GM12878 (cell line): ENCODE data around the gene PGLYRP3. TPM values are rescaled to one million over a fixed set of nuclear protein-coding genes. Genes with fewer than 3 reads are reported as not detected.
A peak's percentile ranks its signal among the peaks of the same experiment; 100 is the strongest.

Experiments
- ATAC-seq: fragments of 200-7000 bp; cut with Tn5 transposase; 3 replicates; pipeline ENCODE4 v1.9.1; 2020; ENCODE audit warnings: mild to moderate bottlenecking, moderate library complexity
- BruUV-seq: library from RNA; stranded (reverse); fragments of 400-500 nt; replicated peaks from 2 replicates; lab custom pipeline; 2021; lab: Mats Ljungman, UMichigan
- CTCF ChIA-PET: fragments of 300-600 bp; sonication (Branson Sonifier 250); formaldehyde crosslinking; extraction: SDS; loops from one replicate; lab custom pipeline; 2021; ENCODE audit warnings: inconsistent platforms; lab: Yijun Ruan, JAX
- POLR2A ChIA-PET: fragments of 350-600 bp; formaldehyde crosslinking; extraction: SDS; loops from one replicate; lab custom pipeline; 2021; ENCODE audit warnings: inconsistent platforms; lab: Charles Lee
- RAD21 ChIA-PET: fragments of 300-600 bp; sonication (Branson Sonifier 250); formaldehyde crosslinking; loops from one replicate; lab custom pipeline; 2023; ENCODE audit warnings: antibody characterized with exemption; ENCODE audit not compliant: unreplicated experiment; lab: Charles Lee
- SMC1A ChIA-PET: fragments of 300-600 bp; sonication (Branson Sonifier 250); formaldehyde crosslinking; loops from one replicate; lab custom pipeline; 2023; ENCODE audit not compliant: unreplicated experiment, uncharacterized antibody; lab: Charles Lee
- DNase-seq: peaks from one replicate; pipeline ENCODE4 v3.0.0-alpha.2; 2011; ENCODE audit warnings: low read depth, low spot score
- FAIRE-seq: peaks from 3 replicates; lab custom pipeline; 2011; peaks lifted over from hg19 to GRCh38; lab: Jason Lieb, UNC
- H2AFZ ChIP-seq: 2 replicates; pipeline ENCODE4 v1.6.0; 2011; ENCODE audit warnings: low read depth, low read length, control low read depth; ENCODE audit not compliant: control insufficient read depth
- H3K27ac ChIP-seq: 2 replicates; pipeline ENCODE4 v1.5.1; 2011; ENCODE audit warnings: control low read depth; ENCODE audit not compliant: control insufficient read depth, insufficient read depth
- H3K27me3 ChIP-seq, 2 experiments: replicated peaks in 1 of 2; 2 replicates each; pipeline versions ENCODE4 v1.6.0 to v1.6.1; 2011; ENCODE audit warnings: low read length in 1 of 2; ENCODE audit not compliant: control insufficient read depth in 2 of 2, insufficient read depth in 2 of 2
- H3K36me3 ChIP-seq, 2 experiments: 2 replicates each; pipeline ENCODE4 v1.5.1; 2011; ENCODE audit warnings: low read length in 1 of 2; ENCODE audit not compliant: control insufficient read depth in 2 of 2, insufficient read depth in 2 of 2
- H3K4me1 ChIP-seq: 2 replicates; pipeline ENCODE4 v1.6.1; 2011; ENCODE audit warnings: mild to moderate bottlenecking, low read length, moderate library complexity, mixed read lengths; ENCODE audit not compliant: control insufficient read depth, insufficient read depth
- H3K4me2 ChIP-seq: 2 replicates; pipeline ENCODE4 v1.6.0; 2011; ENCODE audit warnings: control low read depth; ENCODE audit not compliant: control insufficient read depth, insufficient read depth
- H3K4me3 ChIP-seq: fragments of 200-600 bp; sonication (generic); 2 replicates; pipeline ENCODE4 v1.5.1; 2016
- H3K79me2 ChIP-seq: 2 replicates; pipeline ENCODE4 v1.6.0; 2011; ENCODE audit warnings: low read length; ENCODE audit not compliant: control insufficient read depth, insufficient read depth
- H3K9ac ChIP-seq: 2 replicates; pipeline ENCODE4 v1.8.0; 2011; ENCODE audit warnings: low read length, control low read depth, mixed read lengths; ENCODE audit not compliant: control insufficient read depth, insufficient read depth
- H3K9me3 ChIP-seq: replicated peaks from 3 replicates; pipeline ENCODE4 v1.5.1; 2011; ENCODE audit warnings: mild to moderate bottlenecking, low read length; ENCODE audit not compliant: control insufficient read depth, insufficient read depth
- H4K20me1 ChIP-seq: 2 replicates; pipeline ENCODE4 v1.6.0; 2011; ENCODE audit not compliant: control insufficient read depth, insufficient read depth
- NR2F1 ChIP-seq: fragments of 450-650 bp; conservative IDR thresholded peaks from 2 replicates; pipeline ENCODE4 v1.6.1; 2017; ENCODE audit warnings: mild to moderate bottlenecking
- POLR2AphosphoS2 ChIP-seq: IDR thresholded peaks from 2 replicates; pipeline ENCODE4 v1.6.1; 2011; ENCODE audit warnings: low read depth, mild to moderate bottlenecking, low read length, improper control_type of control experiment, moderate library complexity
- WGBS: methylation state at CpG from one replicate; pipeline ENCODE4 v1.1.6; 2016; ENCODE audit warnings: low lambda C conversion rate; ENCODE audit not compliant: insufficient replicate concordance, insufficient coverage; ENCODE audit errors: missing lambda C conversion rate; 5-methylcytosine and 5-hydroxymethylcytosine counted together
- in situ Hi-C: fragments of 300-500 bp; cut with MboI; formaldehyde crosslinking; loops from 9 replicates; pipeline ENCODE4 v1.14.3; 2018; ENCODE audit warnings: mixed read lengths
- intact Hi-C: fragments of 100-400 bp; cut with micrococcal nuclease; formaldehyde crosslinking; loops from one replicate; pipeline ENCODE4 v1.14.2; 2022; ENCODE audit not compliant: unreplicated experiment
- polyA plus RNA-seq, 11 experiments: library from polyadenylated mRNA; depleted of rRNA in 4 of 11; unstranded in 6 of 11; stranded (reverse) in 5 of 11; fragments of >200 nt; fragmentation: Nextera tagmentation in 4 of 11; fragmentation: Illumina TruSeq in 1 of 11; extraction: Ambion mirVana in 4 of 11; extraction: Trizol in 1 of 11; gene quantifications; 1 replicate in 1 of 11; 2 replicates in 10 of 11; pipeline versions ENCODE4 v1.2.1 to v1.2.3, GENCODE V29; 2011 to 2016; ENCODE audit warnings: inconsistent platforms in 2 of 11, missing spikeins in 2 of 11, low read depth in 1 of 11
- total RNA-seq, 4 experiments: library from RNA; depleted of rRNA in 3 of 4; stranded (reverse); fragments of >200 nt in 3 of 4; fragmentation: Illumina TruSeq in 1 of 4; extraction: Trizol in 1 of 4; gene quantifications; 2 replicates each; pipeline versions ENCODE4 v1.2.1 to v1.2.3, GENCODE V29; 2013 to 2021
- TF ChIP-seq, protein P1 (sequence below): fragments of 150-350 bp; IDR thresholded peaks from 2 replicates; pipeline ENCODE4 v1.6.1; 2016; ENCODE audit warnings: low read depth, low read length

PGLYRP3 gene
- total and polyA plus RNA-seq, 10 of the 15 experiments (the other 5 are each of a cell fraction or from before 2014, with no cell fraction given), result 0.10 to 0.49 (median 0.18) TPM; not detected in 7

GRCh38 chr1:153342178-153342577 lies 29.4 kb upstream of the PGLYRP3 start:
- ATAC-seq (no peak), DNase-seq (no peak), FAIRE-seq (no peak)
- Histone ChIP-seq H3K4me1 (peaks cover 30% of the 10 kb centered on the region), H2AFZ (no peak overlapping the region), H4K20me1 (no peaks in the 10 kb centered on the region), H3K27ac (peak overlapping the region; percentile 86), H3K9me3 (no peaks in the 10 kb centered on the region), H3K9ac (no peak overlapping the region), H3K4me2 (peak overlapping the region; percentile 77), H3K4me3 (peak overlapping the region; percentile 55; the same call in 1 of the 2 replicates), H3K79me2 (peaks cover 17% of the 10 kb centered on the region), H3K27me3 (no peaks in the 10 kb centered on the region), H3K36me3 (no peaks in the 10 kb centered on the region)
- TF ChIP-seq POLR2AphosphoS2 (no peak), NR2F1 (0 out of 2 replicates have a peak, but pooled peaks have one; percentile 11)
- TF ChIP-seq, protein P1, sequence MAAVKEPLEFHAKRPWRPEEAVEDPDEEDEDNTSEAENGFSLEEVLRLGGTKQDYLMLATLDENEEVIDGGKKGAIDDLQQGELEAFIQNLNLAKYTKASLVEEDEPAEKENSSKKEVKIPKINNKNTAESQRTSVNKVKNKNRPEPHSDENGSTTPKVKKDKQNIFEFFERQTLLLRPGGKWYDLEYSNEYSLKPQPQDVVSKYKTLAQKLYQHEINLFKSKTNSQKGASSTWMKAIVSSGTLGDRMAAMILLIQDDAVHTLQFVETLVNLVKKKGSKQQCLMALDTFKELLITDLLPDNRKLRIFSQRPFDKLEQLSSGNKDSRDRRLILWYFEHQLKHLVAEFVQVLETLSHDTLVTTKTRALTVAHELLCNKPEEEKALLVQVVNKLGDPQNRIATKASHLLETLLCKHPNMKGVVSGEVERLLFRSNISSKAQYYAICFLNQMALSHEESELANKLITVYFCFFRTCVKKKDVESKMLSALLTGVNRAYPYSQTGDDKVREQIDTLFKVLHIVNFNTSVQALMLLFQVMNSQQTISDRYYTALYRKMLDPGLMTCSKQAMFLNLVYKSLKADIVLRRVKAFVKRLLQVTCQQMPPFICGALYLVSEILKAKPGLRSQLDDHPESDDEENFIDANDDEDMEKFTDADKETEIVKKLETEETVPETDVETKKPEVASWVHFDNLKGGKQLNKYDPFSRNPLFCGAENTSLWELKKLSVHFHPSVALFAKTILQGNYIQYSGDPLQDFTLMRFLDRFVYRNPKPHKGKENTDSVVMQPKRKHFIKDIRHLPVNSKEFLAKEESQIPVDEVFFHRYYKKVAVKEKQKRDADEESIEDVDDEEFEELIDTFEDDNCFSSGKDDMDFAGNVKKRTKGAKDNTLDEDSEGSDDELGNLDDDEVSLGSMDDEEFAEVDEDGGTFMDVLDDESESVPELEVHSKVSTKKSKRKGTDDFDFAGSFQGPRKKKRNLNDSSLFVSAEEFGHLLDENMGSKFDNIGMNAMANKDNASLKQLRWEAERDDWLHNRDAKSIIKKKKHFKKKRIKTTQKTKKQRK, result no peak
- WGBS, result 42% methylated on average over 3 of the region's 3 CpGs
- ChIA-PET POLR2A (interaction anchor here (1.3 kb wide), 1 partner anchor 107 kb away, joined by 4 read pairs; no protein-coding TSS in a partner anchor), RAD21 (interaction anchor here (0.9 to 4.0 kb wide), 10 partner anchors 9 to 390 kb away, joined by 3 to 26 read pairs (median 6); no protein-coding TSS in a partner anchor), SMC1A (interaction anchor here (1.1 to 4.9 kb wide), 5 partner anchors 11 to 219 kb away, joined by 3 to 27 read pairs (median 4); no protein-coding TSS in a partner anchor), CTCF (interaction anchor here (0.5 to 5.8 kb wide), 11 partner anchors 11 to 153 kb away, joined by 3 to 54 read pairs (median 6); partner anchors contain the start of genes PGLYRP3 and S100A9)
- intact Hi-C loops (loop anchor here (5.0 kb wide), 1 partner anchor 80 kb away; no protein-coding TSS in a partner anchor), in situ Hi-C loops (no loop called here)
- no TSS peak for BruUV-seq
